Smooth muscle cell (in vitro differentiated cells): ENCODE data around the gene NBPF3. TPM values are rescaled to one million over a fixed set of nuclear protein-coding genes. Genes with fewer than 3 reads are reported as not detected.

ENCODE experiments used
- DNase-seq: peaks from one replicate; lab custom pipeline; 2025; ENCODE audit not compliant: unreplicated experiment; lab: John Stamatoyannopoulos, UW
- H2AFZ ChIP-seq: fragments of 200-600 bp; sonication (generic); 2 replicates; pipeline ENCODE4 v1.6.0; 2016; ENCODE audit warnings: antibody characterized with exemption, low read depth, mild to moderate bottlenecking
- H3F3A ChIP-seq: fragments of 200-600 bp; sonication (generic); 2 replicates; pipeline ENCODE4 v1.6.0; 2017; ENCODE audit warnings: antibody characterized with exemption, low read depth
- H3K27ac ChIP-seq: fragments of 200-600 bp; sonication (generic); 2 replicates; pipeline ENCODE4 v1.5.1; 2016; ENCODE audit warnings: low read depth, mild to moderate bottlenecking
- H3K27me3 ChIP-seq: fragments of 200-600 bp; sonication (generic); 2 replicates; pipeline ENCODE4 v1.6.1; 2016; ENCODE audit warnings: low read depth, mild to moderate bottlenecking
- H3K36me3 ChIP-seq: fragments of 200-600 bp; sonication (generic); 2 replicates; pipeline ENCODE4 v1.5.1; 2016; ENCODE audit warnings: low read depth
- H3K4me1 ChIP-seq: fragments of 200-600 bp; sonication (generic); 2 replicates; pipeline ENCODE4 v1.5.1; 2016; ENCODE audit warnings: low read depth
- H3K4me2 ChIP-seq: fragments of 200-600 bp; sonication (generic); 2 replicates; pipeline ENCODE4 v1.6.0; 2016; ENCODE audit warnings: mild to moderate bottlenecking
- H3K4me3 ChIP-seq: fragments of 200-600 bp; sonication (generic); 2 replicates; pipeline ENCODE4 v1.5.1; 2016; ENCODE audit warnings: mild to moderate bottlenecking
- H3K79me2 ChIP-seq: fragments of 200-600 bp; sonication (generic); 2 replicates; pipeline ENCODE4 v1.6.0; 2016; ENCODE audit warnings: low read depth, mild to moderate bottlenecking
- H3K9ac ChIP-seq: fragments of 200-600 bp; sonication (generic); 2 replicates; pipeline ENCODE4 v1.6.0; 2016; ENCODE audit warnings: low read depth
- H3K9me3 ChIP-seq: fragments of 200-600 bp; sonication (generic); replicated peaks from 2 replicates; pipeline ENCODE4 v1.5.1; 2016; ENCODE audit warnings: low read depth
- H4K20me1 ChIP-seq: fragments of 200-600 bp; sonication (generic); 2 replicates; pipeline ENCODE4 v1.6.0; 2016; ENCODE audit warnings: low read depth
- whole genome bisulfite sequencing: methylation state at CpG from one replicate; pipeline ENCODE4 v1.1.7; 2016; ENCODE audit warnings: low lambda C conversion rate; 5-methylcytosine and 5-hydroxymethylcytosine counted together
- polyA plus RNA-seq: library from polyadenylated mRNA; unstranded; fragments of >200 nt; fragmentation: Nextera tagmentation; extraction: Ambion mirVana; gene quantifications from 2 replicates; pipeline ENCODE4 v1.2.1, GENCODE V29; 2016
- total RNA-seq: library from RNA; depleted of rRNA; stranded (reverse); fragments of >200 nt; gene quantifications from 2 replicates; pipeline ENCODE4 v1.2.3, GENCODE V29; 2014
- TF ChIP-seq, protein P1 (sequence below): fragments of 200-600 bp; sonication (generic); IDR thresholded peaks from 2 replicates; pipeline ENCODE4 v1.5.1; 2017; ENCODE audit warnings: borderline replicate concordance, mild to moderate bottlenecking, antibody characterized with exemption; ENCODE audit not compliant: insufficient read depth, poor library complexity, severe bottlenecking

The NBPF3 gene
- total and polyA plus RNA-seq, 2 experiments from 2014 or later: 7.5 to 11.0 TPM

DNA sequence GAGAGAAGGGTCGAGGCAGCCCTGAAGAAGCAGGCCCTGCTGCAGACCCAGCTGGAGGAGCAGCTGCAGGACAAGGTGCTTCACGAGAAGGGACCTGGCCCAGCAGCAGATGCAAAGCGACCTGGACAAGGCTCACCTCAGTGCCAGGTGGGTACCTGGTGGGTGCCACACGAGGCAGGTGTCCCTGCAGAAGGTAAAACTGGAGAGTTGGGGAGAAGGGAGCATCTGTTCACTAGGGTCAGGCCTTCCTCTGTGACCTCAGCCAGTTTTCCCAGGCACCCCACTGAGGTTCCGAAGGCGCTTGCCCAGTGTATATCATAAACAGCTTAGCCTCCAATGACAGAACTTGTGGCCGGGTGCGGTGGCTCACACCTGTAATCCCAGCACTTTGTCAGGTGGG lies 5.5 kb upstream of the NBPF3 start:
- 85% methylated on average over 8 of the region's 8 CpGs for WGBS
- no peak overlapping the region for H3K9ac ChIP-seq
- H3F3A ChIP-seq: no peaks in the 10 kb centered on the region
- H4K20me1 ChIP-seq: no peaks in the 10 kb centered on the region
- no peak for DNase-seq
- H3K36me3 ChIP-seq: no peaks in the 10 kb centered on the region
- H3K27ac ChIP-seq: no peak overlapping the region
- no peak overlapping the region for H3K4me3 ChIP-seq
- H3K4me2 ChIP-seq: no peak overlapping the region
- TF ChIP-seq, protein P1, sequence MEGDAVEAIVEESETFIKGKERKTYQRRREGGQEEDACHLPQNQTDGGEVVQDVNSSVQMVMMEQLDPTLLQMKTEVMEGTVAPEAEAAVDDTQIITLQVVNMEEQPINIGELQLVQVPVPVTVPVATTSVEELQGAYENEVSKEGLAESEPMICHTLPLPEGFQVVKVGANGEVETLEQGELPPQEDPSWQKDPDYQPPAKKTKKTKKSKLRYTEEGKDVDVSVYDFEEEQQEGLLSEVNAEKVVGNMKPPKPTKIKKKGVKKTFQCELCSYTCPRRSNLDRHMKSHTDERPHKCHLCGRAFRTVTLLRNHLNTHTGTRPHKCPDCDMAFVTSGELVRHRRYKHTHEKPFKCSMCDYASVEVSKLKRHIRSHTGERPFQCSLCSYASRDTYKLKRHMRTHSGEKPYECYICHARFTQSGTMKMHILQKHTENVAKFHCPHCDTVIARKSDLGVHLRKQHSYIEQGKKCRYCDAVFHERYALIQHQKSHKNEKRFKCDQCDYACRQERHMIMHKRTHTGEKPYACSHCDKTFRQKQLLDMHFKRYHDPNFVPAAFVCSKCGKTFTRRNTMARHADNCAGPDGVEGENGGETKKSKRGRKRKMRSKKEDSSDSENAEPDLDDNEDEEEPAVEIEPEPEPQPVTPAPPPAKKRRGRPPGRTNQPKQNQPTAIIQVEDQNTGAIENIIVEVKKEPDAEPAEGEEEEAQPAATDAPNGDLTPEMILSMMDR: no peak
- H2AFZ ChIP-seq: no peak overlapping the region
- H3K27me3 ChIP-seq: no peaks in the 10 kb centered on the region
- H3K9me3 ChIP-seq: no peaks in the 10 kb centered on the region
- H3K79me2 ChIP-seq: no peaks in the 10 kb centered on the region
- no peaks in the 10 kb centered on the region for H3K4me1 ChIP-seq

DNA sequence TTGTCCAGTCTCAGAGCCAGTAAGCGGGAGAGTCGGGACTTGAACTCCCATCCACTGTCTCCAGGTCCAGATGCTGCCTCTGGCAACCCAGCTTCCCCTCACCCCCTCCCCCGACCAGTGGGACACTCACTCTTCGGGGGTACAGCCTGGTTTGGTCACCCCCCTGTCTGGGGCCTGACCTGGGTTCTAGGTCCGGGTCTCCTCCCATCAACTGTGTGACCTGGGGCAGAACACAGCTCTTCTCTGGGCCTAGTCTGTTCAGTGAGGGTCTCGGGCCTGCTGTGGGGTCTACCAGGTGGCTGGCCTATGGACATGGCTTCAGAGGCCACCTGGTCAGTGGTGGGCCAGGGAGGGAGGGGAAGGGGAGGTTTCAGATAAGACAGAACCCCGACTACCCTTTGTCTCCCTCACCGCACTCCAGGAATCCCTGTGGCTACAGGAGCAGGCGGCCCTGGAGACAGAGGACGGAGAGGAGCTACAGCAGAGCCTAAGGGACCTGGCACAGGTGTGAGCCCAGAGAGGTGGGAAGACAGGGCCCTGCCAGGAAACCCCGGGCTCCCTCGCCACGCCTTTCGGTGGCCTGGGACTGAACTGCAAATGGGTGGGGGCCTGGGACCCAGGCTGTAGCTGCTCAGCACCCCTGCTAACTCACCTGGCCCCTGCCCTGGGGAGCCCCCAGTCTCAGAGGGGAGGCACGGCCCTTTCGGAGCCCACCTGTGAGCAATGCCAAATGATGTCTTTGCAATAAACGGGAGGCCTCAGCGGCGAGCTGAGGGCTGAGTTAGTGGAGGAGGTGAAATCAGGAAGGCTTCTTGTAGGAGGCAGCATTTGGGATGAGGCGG lies 4.1 kb upstream of the NBPF3 start:
- no peak overlapping the region for H3K9ac ChIP-seq
- H3K27me3 ChIP-seq: no peaks in the 10 kb centered on the region
- TF ChIP-seq, protein P1: no peak
- DNase-seq: no peak
- H3K9me3 ChIP-seq: no peaks in the 10 kb centered on the region
- no peak overlapping the region for H2AFZ ChIP-seq
- WGBS: 89% methylated on average over 20 of the region's 20 CpGs
- H3K4me3 ChIP-seq: peak overlapping the region; percentile 47
- H3K79me2 ChIP-seq: peaks cover 6% of the 10 kb centered on the region
- H3K27ac ChIP-seq: no peak overlapping the region
- H4K20me1 ChIP-seq: peaks cover 2% of the 10 kb centered on the region
- H3K4me2 ChIP-seq: peak overlapping the region; percentile 86
- peaks cover 3% of the 10 kb centered on the region for H3K4me1 ChIP-seq
- H3F3A ChIP-seq: no peaks in the 10 kb centered on the region
- H3K36me3 ChIP-seq: no peaks in the 10 kb centered on the region

DNA sequence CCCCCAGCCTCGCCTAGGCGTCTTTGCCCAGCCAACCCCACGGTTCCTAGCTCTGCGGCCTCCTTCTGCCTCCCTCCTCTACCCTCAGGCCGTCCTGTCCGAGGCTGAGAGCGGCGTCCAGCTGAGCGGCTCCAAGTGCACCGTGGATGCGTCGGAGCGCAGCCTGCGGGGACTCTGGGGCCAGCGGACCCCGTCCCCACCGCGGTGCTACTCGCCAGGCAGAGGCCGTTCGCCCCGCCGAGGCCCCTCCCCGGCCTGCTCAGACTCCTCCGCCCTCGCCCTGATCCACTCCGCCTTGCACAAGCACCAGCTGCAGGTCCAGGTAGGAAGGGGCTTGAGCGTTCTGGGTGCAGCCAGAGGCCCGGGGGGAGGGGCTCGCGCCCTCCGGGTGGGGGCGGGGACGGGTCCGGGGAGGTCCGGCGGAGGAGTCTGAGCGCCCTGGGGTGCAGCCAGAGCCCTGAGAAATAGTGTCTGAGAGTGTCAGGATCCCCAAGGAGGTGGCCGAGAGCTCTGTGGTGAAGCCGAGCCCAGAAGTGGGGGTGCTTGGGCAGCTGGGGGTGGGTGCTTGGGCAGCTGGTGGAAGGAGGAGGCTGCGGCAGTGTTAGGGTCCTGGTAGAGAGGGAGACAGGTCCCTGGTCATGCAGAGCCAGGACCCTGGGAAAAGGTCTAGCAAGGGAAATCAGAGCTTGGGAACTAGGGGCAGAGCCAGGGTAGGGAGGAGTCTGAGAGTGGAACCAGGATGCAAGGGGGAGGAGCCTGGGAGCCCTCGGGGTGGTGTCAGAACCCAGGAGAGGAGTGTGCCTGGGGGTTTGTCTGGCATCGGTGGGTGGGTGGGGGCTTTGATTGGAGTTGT lies 3.2 kb upstream of the NBPF3 start:
- no peak overlapping the region for H3K9ac ChIP-seq
- H3K27me3 ChIP-seq: no peaks in the 10 kb centered on the region
- no peaks in the 10 kb centered on the region for H3K9me3 ChIP-seq
- peak overlapping the region; percentile 86 for H3K4me2 ChIP-seq
- WGBS: 13% methylated on average over 40 of the region's 43 CpGs
- peaks cover 12% of the 10 kb centered on the region for H3K79me2 ChIP-seq
- H3K4me3 ChIP-seq: peak overlapping the region; percentile 47
- peaks cover 6% of the 10 kb centered on the region for H3K4me1 ChIP-seq
- H3F3A ChIP-seq: no peaks in the 10 kb centered on the region
- peak overlapping the region; percentile 51 for H2AFZ ChIP-seq
- no peak overlapping the region for H3K27ac ChIP-seq
- TF ChIP-seq, protein P1: no peak
- H3K36me3 ChIP-seq: no peaks in the 10 kb centered on the region
- peaks cover 8% of the 10 kb centered on the region for H4K20me1 ChIP-seq
- no peak for DNase-seq
